Cardiac fibroblast (primary cell): ENCODE results near the gene CD247.

ENCODE experiments used
- DNase-seq, 2 donors: peaks; one replicate each; pipeline versions ENCODE4 v3.0.0 to v3.0.0-alpha.2; 2010; ENCODE audit warnings: low read depth in 2 of 2
- H3K4me3 ChIP-seq, 2 donors: replicated peaks in 1 of 2; 1 replicate in 1 of 2; 2 replicates in 1 of 2; pipeline ENCODE4 v1.5.1; 2011; ENCODE audit warnings: low read depth in 2 of 2, low read length in 2 of 2, mild to moderate bottlenecking in 2 of 2, moderate library complexity in 1 of 2
- TF ChIP-seq, protein P1 (sequence below): IDR thresholded peaks from one replicate; pipeline ENCODE4 v1.5.1; 2011; ENCODE audit warnings: low read depth, mild to moderate bottlenecking, low read length, inconsistent platforms

Gene CD247

DNA sequence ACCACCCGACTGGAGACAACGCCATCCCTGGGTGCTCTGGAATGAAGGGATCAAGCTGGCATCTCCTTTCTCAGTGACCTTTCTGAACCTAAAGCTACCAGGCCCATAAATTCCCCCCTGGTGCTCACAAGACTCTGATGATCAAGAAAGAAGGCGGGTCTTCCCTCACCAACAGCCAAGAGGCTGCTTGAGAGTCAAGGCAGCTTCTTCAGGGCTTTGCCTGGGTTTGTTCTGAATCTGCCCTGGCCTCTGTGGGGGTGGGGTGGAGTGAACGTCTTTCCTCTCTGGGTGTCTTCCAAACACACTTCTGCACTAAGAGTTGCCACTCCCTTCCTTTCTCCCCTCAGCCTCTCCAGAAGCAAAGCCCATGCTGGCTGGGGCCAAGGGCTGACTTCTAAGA is 36.1 kb downstream of the CD247 start:
- TF ChIP-seq, protein P1, sequence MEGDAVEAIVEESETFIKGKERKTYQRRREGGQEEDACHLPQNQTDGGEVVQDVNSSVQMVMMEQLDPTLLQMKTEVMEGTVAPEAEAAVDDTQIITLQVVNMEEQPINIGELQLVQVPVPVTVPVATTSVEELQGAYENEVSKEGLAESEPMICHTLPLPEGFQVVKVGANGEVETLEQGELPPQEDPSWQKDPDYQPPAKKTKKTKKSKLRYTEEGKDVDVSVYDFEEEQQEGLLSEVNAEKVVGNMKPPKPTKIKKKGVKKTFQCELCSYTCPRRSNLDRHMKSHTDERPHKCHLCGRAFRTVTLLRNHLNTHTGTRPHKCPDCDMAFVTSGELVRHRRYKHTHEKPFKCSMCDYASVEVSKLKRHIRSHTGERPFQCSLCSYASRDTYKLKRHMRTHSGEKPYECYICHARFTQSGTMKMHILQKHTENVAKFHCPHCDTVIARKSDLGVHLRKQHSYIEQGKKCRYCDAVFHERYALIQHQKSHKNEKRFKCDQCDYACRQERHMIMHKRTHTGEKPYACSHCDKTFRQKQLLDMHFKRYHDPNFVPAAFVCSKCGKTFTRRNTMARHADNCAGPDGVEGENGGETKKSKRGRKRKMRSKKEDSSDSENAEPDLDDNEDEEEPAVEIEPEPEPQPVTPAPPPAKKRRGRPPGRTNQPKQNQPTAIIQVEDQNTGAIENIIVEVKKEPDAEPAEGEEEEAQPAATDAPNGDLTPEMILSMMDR, result no peak
- no peak for DNase-seq
- no peak overlapping the region for H3K4me3 ChIP-seq

DNA sequence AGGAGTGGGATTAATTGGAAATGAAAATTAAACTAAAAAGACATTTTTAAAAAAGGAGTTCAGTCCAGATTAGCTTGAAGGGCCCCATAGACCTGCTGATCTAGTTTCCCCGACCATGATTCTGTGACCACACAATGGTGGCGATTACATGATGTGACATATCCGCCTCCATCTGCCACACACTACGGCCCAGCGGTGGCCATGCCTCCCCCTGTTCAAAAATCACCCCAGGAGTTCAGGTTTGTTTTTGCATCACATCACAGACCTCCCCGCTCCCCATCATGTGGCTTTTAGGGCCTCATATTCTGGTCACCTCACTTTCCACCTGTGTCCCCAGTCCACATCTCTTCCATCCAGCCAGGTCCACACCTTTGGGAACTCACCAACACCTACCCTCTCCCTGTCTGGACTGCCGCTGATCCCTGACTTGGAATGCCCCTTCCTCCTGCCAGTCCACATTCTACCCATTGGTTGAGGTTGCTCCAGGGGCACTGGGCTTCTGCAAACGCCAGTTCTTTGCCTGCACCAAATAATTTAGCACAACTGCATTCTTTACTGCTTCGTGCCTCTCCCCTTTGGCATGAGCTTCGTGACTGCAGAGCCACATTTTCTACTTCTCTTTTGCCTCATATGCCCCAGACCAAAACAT is 38.9 kb downstream of the CD247 start:
- no peak overlapping the region for H3K4me3 ChIP-seq
- TF ChIP-seq, protein P1, result no peak
- no peak for DNase-seq

- DNase-seq, result no peak
- no peak overlapping the region for H3K4me3 ChIP-seq
- TF ChIP-seq, protein P1, result no peak
Measured at GRCh38 chr1:167477986-167478385, 40.3 kb downstream of the CD247 start.

DNA sequence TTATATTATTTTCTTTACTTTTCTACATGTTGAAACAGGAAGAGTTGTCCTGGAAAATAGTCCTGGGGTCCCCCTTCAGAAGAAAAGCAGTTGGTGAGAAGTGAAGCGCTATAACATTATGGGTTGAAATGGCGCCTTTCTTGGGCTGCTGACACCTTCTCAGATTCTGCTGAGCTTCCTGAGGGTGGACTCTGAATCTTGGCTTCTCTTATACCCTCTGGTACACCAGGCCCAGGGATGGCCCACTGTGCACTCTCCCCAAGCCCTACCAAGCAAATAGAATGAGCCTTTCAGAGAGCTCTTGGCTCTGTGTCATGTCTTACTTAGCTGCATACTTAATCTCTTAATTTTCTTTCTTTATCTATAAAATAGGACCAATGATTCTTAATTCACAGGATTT is 42.3 kb downstream of the CD247 start:
- TF ChIP-seq, protein P1, result no peak
- H3K4me3 ChIP-seq, result no peak overlapping the region
- no peak for DNase-seq

DNA sequence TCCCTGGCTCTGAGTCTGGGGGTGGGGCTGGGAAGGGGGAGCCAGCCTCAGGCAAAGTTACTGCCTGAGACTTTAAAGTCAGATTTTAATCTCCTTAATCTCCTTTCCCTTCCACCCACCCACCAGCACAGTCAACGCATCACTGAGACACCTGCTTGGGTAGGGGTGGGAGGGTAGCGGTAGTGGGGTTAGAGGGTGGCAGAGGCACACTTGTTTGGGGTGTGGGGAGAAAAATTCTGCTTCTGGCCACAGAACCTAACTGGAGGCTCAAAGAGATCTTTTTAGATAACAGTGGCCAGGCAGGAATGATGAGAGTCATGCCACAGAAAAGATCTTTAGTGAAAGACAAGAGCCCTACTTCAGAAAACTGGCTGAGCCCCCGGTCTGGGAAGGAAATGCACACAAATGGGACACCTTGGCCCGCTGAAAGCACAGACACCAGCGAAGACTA is 44.1 kb downstream of the CD247 start:
- TF ChIP-seq, protein P1, result no peak
- DNase-seq, result no peak
- no peak overlapping the region for H3K4me3 ChIP-seq

DNA sequence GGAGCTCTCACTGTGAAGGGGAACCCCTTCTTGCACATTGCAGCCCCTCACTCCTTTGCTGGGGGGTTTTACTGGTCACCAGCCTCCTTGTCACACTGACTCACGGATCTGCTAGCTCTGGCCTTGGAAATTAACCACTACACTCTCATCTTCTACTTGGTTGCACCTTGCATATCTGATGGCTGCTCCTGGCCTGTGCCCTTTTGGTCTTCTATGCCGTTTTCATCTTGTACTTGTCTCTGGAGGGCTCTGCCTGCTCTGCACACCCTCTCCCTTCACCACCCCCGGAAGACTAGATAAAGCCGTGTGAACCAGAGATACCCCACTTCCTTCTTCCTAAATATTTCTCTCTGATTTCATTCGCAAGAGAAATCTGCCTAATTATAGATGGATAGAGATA is 44.6 kb downstream of the CD247 start:
- no peak for DNase-seq
- TF ChIP-seq, protein P1, result no peak
- no peak overlapping the region for H3K4me3 ChIP-seq
